ENCODE results near the gene SUPT20HL1. TPM values are rescaled to one million over a fixed set of nuclear protein-coding genes. Genes with fewer than 3 reads are reported as not detected.

The SUPT20HL1 gene
- total and polyA plus RNA-seq, 8 donors: not detected

GRCh38 chrX:24399550-24399949 is 39.1 kb downstream of the SUPT20HL1 start:
- H3K9me3 ChIP-seq: no peaks in the 10 kb centered on the region
- TF ChIP-seq EP300 (IDR thresholded peaks at IDR 0.05) (no peak), POLR2A (IDR thresholded peaks at IDR 0.05) (no peak), POLR2AphosphoS5 (IDR thresholded peaks at IDR 0.05) (no peak), CTCF (IDR thresholded peaks at IDR 0.05) (no peak)
- H3K4me1 ChIP-seq: peaks cover 0 to 8% (median 0%) of the 10 kb centered on the region in 4 donors
- no peak overlapping the region for H3K27ac ChIP-seq
- no peak overlapping the region for H3K4me3 ChIP-seq
- WGBS, 5 donors: 73 to 89% (median 86%) methylated on average over 5 of the region's 5 CpGs
- no peak for DNase-seq
- no peaks in the 10 kb centered on the region for H3K36me3 ChIP-seq
- intact Hi-C loops (cut with DNase I; ENCODE audit: low total_unique reads): loop anchor here (10.0 kb wide), 1 partner anchor 105 kb away; no protein-coding TSS in a partner anchor
- H3K27me3 ChIP-seq: no peaks in the 10 kb centered on the region

GRCh38 chrX:24405959-24406358 is 45.5 kb downstream of the SUPT20HL1 start:
- no peaks in the 10 kb centered on the region for H3K4me1 ChIP-seq
- intact Hi-C loops (cut with DNase I; ENCODE audit: low total_unique reads): no loop called here
- no peak for TF ChIP-seq EP300 (IDR thresholded peaks at IDR 0.05)
- TF ChIP-seq POLR2A (IDR thresholded peaks at IDR 0.05): no peak
- no peak for TF ChIP-seq POLR2AphosphoS5 (IDR thresholded peaks at IDR 0.05)
- no peak for TF ChIP-seq CTCF (IDR thresholded peaks at IDR 0.05)

More at GRCh38 chrX:24405959-24406358, 45.5 kb downstream of the SUPT20HL1 start:
- no peak overlapping the region for H3K4me3 ChIP-seq
- no peak for DNase-seq
- H3K27me3 ChIP-seq: peaks cover 0 to 10% (median 0%) of the 10 kb centered on the region in 3 donors
- no peaks in the 10 kb centered on the region for H3K9me3 ChIP-seq
- no peak overlapping the region for H3K27ac ChIP-seq
- H3K36me3 ChIP-seq: no peaks in the 10 kb centered on the region

Other genes with a start within 250 kb of the SUPT20HL1 start
- gene ZFX, start 210.9 kb upstream of the SUPT20HL1 start, total RNA-seq: 10 to 100 TPM; 15.8 to 73.6 (median 21.7) TPM
- 1 to 10 TPM; 3.8 to 8.9 (median 4.8) TPM for gene ZFX, start 210.9 kb upstream of the SUPT20HL1 start, polyA plus RNA-seq
- not detected for gene SUPT20HL2, start 46.6 kb upstream of the SUPT20HL1 start, total RNA-seq
- gene SUPT20HL2, start 46.6 kb upstream of the SUPT20HL1 start, polyA plus RNA-seq: not detected
- 10 to 100 TPM in 3 of 5 donors, 1 to 10 TPM in 1, under 1 TPM in 1; 0.29 to 81.1 (median 22.0) TPM for gene PDK3, start 104.6 kb downstream of the SUPT20HL1 start, total RNA-seq
- 1 to 10 TPM; 2.0 to 3.2 (median 2.3) TPM for gene PDK3, start 104.6 kb downstream of the SUPT20HL1 start, polyA plus RNA-seq